ENCODE results near the gene SLC17A2. TPM values are rescaled to one million over a fixed set of nuclear protein-coding genes. Genes with fewer than 3 reads are reported as not detected.

The SLC17A2 gene
- total and polyA plus RNA-seq, 4 donors: not detected

DNA sequence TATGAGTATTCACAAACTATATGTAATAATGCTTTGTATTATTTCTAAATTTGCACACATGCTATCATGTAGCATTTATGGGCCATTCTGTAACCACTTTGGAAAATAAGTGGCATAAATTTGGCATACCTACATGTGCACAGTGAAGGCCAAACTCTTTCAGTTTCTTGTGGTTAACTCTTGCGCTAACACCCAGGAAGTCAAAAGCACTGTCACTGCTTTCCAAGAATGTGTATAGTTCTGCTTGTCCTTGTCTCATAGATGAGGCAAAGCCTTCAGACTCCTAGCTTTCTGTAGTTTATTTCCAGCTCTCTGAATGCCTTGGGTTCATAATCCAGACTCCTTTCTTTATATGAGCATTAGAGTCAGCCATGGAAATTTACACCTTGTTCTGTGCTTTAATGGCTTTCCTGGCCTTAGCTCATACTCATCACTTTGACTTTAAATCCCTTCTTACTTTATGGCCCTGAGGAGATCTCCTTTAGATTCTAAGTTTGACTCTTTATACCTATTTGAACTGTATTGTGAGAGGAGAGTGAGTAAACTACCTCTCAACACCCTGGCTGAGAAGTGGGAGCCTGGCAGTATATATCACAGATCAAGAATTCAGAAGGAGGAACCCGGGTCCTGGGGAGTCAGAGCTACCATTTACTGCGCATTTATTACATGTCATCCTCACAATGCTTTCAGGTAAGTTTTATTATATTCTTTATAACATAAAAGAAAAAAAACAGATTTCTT is 55.5 kb downstream of the SLC17A2 start:
- H3K9me3 ChIP-seq (ENCODE audit: control insufficient read depth, low read length): no peaks in the 10 kb centered on the region
- ATAC-seq (ENCODE audit: low FRiP score) (no peak), DNase-seq (no peak)
- H3K27ac ChIP-seq (ENCODE audit: low read depth in 1 of 2, low read length in 2 of 2): no peak overlapping the region
- no peaks in the 10 kb centered on the region for H3K27me3 ChIP-seq (ENCODE audit: control insufficient read depth in 1 of 2, insufficient read depth in 2 of 2, low read length in 1 of 2)
- 76 to 87% methylated on average over 3 of the region's 3 CpGs for WGBS, 2 donors
- no peaks in the 10 kb centered on the region for H3K36me3 ChIP-seq (ENCODE audit: control insufficient read depth in 1 of 2, insufficient read depth in 2 of 2, low read length in 1 of 2)
- H3K4me1 ChIP-seq (ENCODE audit: control insufficient read depth in 1 of 2, insufficient read depth in 2 of 2, low read length in 2 of 2): no peaks in the 10 kb centered on the region
- H3K4me3 ChIP-seq (ENCODE audit: low read length in 2 of 2): no peak overlapping the region
- intact Hi-C loops (cut with DNase I): no loop called here

- 71 to 84% methylated on average over 3 of the region's 3 CpGs for WGBS, 2 donors
- H3K27me3 ChIP-seq (ENCODE audit: control insufficient read depth in 1 of 2, insufficient read depth in 2 of 2, low read length in 1 of 2): no peaks in the 10 kb centered on the region
- H3K4me3 ChIP-seq (ENCODE audit: low read length in 2 of 2): no peak within 1 kb of the TSS
- no peaks in the 10 kb centered on the region for H3K9me3 ChIP-seq (ENCODE audit: control insufficient read depth, low read length)
- no peak within 1 kb of the TSS for H3K27ac ChIP-seq (ENCODE audit: low read depth in 1 of 2, low read length in 2 of 2)
- H3K36me3 ChIP-seq (ENCODE audit: control insufficient read depth in 1 of 2, insufficient read depth in 2 of 2, low read length in 1 of 2): no peaks in the 10 kb centered on the region
- intact Hi-C loops (cut with DNase I): no loop called here
- ATAC-seq (ENCODE audit: low FRiP score): no peak
- no peaks in the 10 kb centered on the region for H3K4me1 ChIP-seq (ENCODE audit: control insufficient read depth in 1 of 2, insufficient read depth in 2 of 2, low read length in 2 of 2)
- DNase-seq: no peak
Measured at GRCh38 chr6:25874118-25874517, 56.4 kb downstream of the SLC17A2 start, which contains the start of gene SLC17A3. SLC17A3 (minus strand) TSS chr6:25874243; CDS start chr6:25868387, 5,856 bp downstream.

- no peaks in the 10 kb centered on the region for H3K36me3 ChIP-seq (ENCODE audit: control insufficient read depth in 1 of 2, insufficient read depth in 2 of 2, low read length in 1 of 2)
- WGBS, 2 donors: 98 to 100% methylated on average over 1 of the region's 1 CpG
- no peaks in the 10 kb centered on the region for H3K27me3 ChIP-seq (ENCODE audit: control insufficient read depth in 1 of 2, insufficient read depth in 2 of 2, low read length in 1 of 2)
- no peaks in the 10 kb centered on the region for H3K4me1 ChIP-seq (ENCODE audit: control insufficient read depth in 1 of 2, insufficient read depth in 2 of 2, low read length in 2 of 2)
- DNase-seq (no peak), ATAC-seq (ENCODE audit: low FRiP score) (no peak)
- H3K4me3 ChIP-seq (ENCODE audit: low read length in 2 of 2): no peak overlapping the region
- H3K27ac ChIP-seq (ENCODE audit: low read depth in 1 of 2, low read length in 2 of 2): no peak overlapping the region
- intact Hi-C loops (cut with DNase I): no loop called here
- no peaks in the 10 kb centered on the region for H3K9me3 ChIP-seq (ENCODE audit: control insufficient read depth, low read length)
Measured at GRCh38 chr6:25872814-25873213, 57.7 kb downstream of the SLC17A2 start.

GRCh38 chr6:25869840-25870239 is 60.7 kb downstream of the SLC17A2 start:
- H3K4me3 ChIP-seq (ENCODE audit: low read length in 2 of 2): no peak overlapping the region
- no peak for DNase-seq
- no peaks in the 10 kb centered on the region for H3K9me3 ChIP-seq (ENCODE audit: control insufficient read depth, low read length)
- H3K27me3 ChIP-seq (ENCODE audit: control insufficient read depth in 1 of 2, insufficient read depth in 2 of 2, low read length in 1 of 2): no peaks in the 10 kb centered on the region
- 38 to 89% methylated on average over 1 of the region's 1 CpG for WGBS, 2 donors
- H3K36me3 ChIP-seq (ENCODE audit: control insufficient read depth in 1 of 2, insufficient read depth in 2 of 2, low read length in 1 of 2): no peaks in the 10 kb centered on the region
- no peak overlapping the region for H3K27ac ChIP-seq (ENCODE audit: low read depth in 1 of 2, low read length in 2 of 2)
- intact Hi-C loops (cut with DNase I): no loop called here
- ATAC-seq (ENCODE audit: low FRiP score): no peak
- H3K4me1 ChIP-seq (ENCODE audit: control insufficient read depth in 1 of 2, insufficient read depth in 2 of 2, low read length in 2 of 2): no peaks in the 10 kb centered on the region

- DNase-seq (no peak), ATAC-seq (ENCODE audit: low FRiP score) (no peak)
- Histone ChIP-seq H3K27ac (ENCODE audit: low read depth in 1 of 2, low read length in 2 of 2) (no peak overlapping the region), H3K4me3 (ENCODE audit: low read length in 2 of 2) (no peak overlapping the region), H3K27me3 (ENCODE audit: control insufficient read depth in 1 of 2, insufficient read depth in 2 of 2, low read length in 1 of 2) (no peaks in the 10 kb centered on the region), H3K9me3 (ENCODE audit: control insufficient read depth, low read length) (no peaks in the 10 kb centered on the region), H3K36me3 (ENCODE audit: control insufficient read depth in 1 of 2, insufficient read depth in 2 of 2, low read length in 1 of 2) (no peaks in the 10 kb centered on the region), H3K4me1 (ENCODE audit: control insufficient read depth in 1 of 2, insufficient read depth in 2 of 2, low read length in 2 of 2) (peaks cover 0 to under 1% of the 10 kb centered on the region in 2 donors)
- WGBS, 2 donors: 60 to 61% methylated on average over 3 of the region's 3 CpGs
- intact Hi-C loops (cut with DNase I): no loop called here
Measured at GRCh38 chr6:25868436-25869183, 61.9 kb downstream of the SLC17A2 start.

GRCh38 chr6:25866011-25866410 is 64.5 kb downstream of the SLC17A2 start:
- 93 to 97% methylated on average over 3 of the region's 3 CpGs for WGBS, 2 donors
- DNase-seq: no peak

GRCh38 chr6:25863360-25863759 is 67.1 kb downstream of the SLC17A2 start:
- no peak overlapping the region for H3K4me3 ChIP-seq (ENCODE audit: low read length in 2 of 2)
- H3K27ac ChIP-seq (ENCODE audit: low read depth in 1 of 2, low read length in 2 of 2): no peak overlapping the region
- H3K4me1 ChIP-seq (ENCODE audit: control insufficient read depth in 1 of 2, insufficient read depth in 2 of 2, low read length in 2 of 2): peaks cover 0 to 2% of the 10 kb centered on the region in 2 donors
- intact Hi-C loops (cut with DNase I): no loop called here
- H3K9me3 ChIP-seq (ENCODE audit: control insufficient read depth, low read length): no peaks in the 10 kb centered on the region
- DNase-seq (no peak), ATAC-seq (ENCODE audit: low FRiP score) (no peak)
- 10% methylated on average over 2 of the region's 2 CpGs for WGBS, 2 donors
- H3K27me3 ChIP-seq (ENCODE audit: control insufficient read depth in 1 of 2, insufficient read depth in 2 of 2, low read length in 1 of 2): no peaks in the 10 kb centered on the region
- no peaks in the 10 kb centered on the region for H3K36me3 ChIP-seq (ENCODE audit: control insufficient read depth in 1 of 2, insufficient read depth in 2 of 2, low read length in 1 of 2)

More at GRCh38 chr6:25866011-25866410, 64.5 kb downstream of the SLC17A2 start:
- H3K27ac ChIP-seq (ENCODE audit: low read depth in 1 of 2, low read length in 2 of 2): no peak overlapping the region
- intact Hi-C loops (cut with DNase I): no loop called here
- no peaks in the 10 kb centered on the region for H3K27me3 ChIP-seq (ENCODE audit: control insufficient read depth in 1 of 2, insufficient read depth in 2 of 2, low read length in 1 of 2)
- ATAC-seq (ENCODE audit: low FRiP score): no peak
- H3K9me3 ChIP-seq (ENCODE audit: control insufficient read depth, low read length): no peaks in the 10 kb centered on the region
- peaks cover 0 to 2% of the 10 kb centered on the region in 2 donors for H3K4me1 ChIP-seq (ENCODE audit: control insufficient read depth in 1 of 2, insufficient read depth in 2 of 2, low read length in 2 of 2)
- H3K4me3 ChIP-seq (ENCODE audit: low read length in 2 of 2): no peak overlapping the region
- H3K36me3 ChIP-seq (ENCODE audit: control insufficient read depth in 1 of 2, insufficient read depth in 2 of 2, low read length in 1 of 2): no peaks in the 10 kb centered on the region
